Thyroid gland (tissue), 4 donors: ENCODE measurements around the gene HSP90AA1. TPM values are rescaled to one million over a fixed set of nuclear protein-coding genes. Genes with fewer than 3 reads are reported as not detected.

Source experiments
- DNase-seq, 2 donors: peaks; one replicate each; pipeline ENCODE4 v3.0.0-alpha.2; 2019
- H3K27ac ChIP-seq, 3 donors: fragments of 200-600 bp; sonication (generic); 1 replicate in 2 of 3; 2 replicates in 1 of 3; pipeline ENCODE4 v1.5.1; 2016 to 2019; ENCODE audit warnings: mild to moderate bottlenecking in 1 of 3, moderate library complexity in 1 of 3
- H3K27me3 ChIP-seq: fragments of 200-600 bp; sonication (generic); one replicate; pipeline ENCODE4 v1.5.1; 2019
- H3K36me3 ChIP-seq, 2 donors: fragments of 200-600 bp; sonication (generic); one replicate each; pipeline ENCODE4 v1.5.1; 2016 to 2019
- H3K4me1 ChIP-seq, 2 donors: fragments of 200-600 bp; sonication (generic); one replicate each; pipeline ENCODE4 v1.5.1; 2017 to 2019
- H3K4me3 ChIP-seq, 3 donors: fragments of 200-600 bp; sonication (generic); replicated peaks in 1 of 3; 1 replicate in 2 of 3; 2 replicates in 1 of 3; pipeline ENCODE4 v1.5.1; 2016; ENCODE audit warnings: mild to moderate bottlenecking in 1 of 3
- H3K9me3 ChIP-seq: fragments of 200-600 bp; sonication (generic); one replicate; pipeline ENCODE4 v1.5.1; 2017
- POLR2A ChIP-seq, 2 donors: fragments of 450-650 bp; IDR thresholded peaks; one replicate each; pipeline ENCODE4 v1.6.1; 2017; ENCODE audit warnings: antibody characterized with exemption in 2 of 2, mild to moderate bottlenecking in 2 of 2, moderate library complexity in 1 of 2
- WGBS, 2 donors: methylation state at CpG; one replicate each; pipeline ENCODE4 v1.1.5; 2017; 5-methylcytosine and 5-hydroxymethylcytosine counted together
- intact Hi-C: fragments of 100-400 bp; cut with DNase I; formaldehyde crosslinking; loops from one replicate; pipeline ENCODE4 v1.15.1; 2023
- total RNA-seq, 4 donors: library from RNA; depleted of rRNA; stranded (reverse); fragments of >200 nt; gene quantifications; one replicate each; pipeline ENCODE4 v1.2.3, GENCODE V29; 2016
- TF ChIP-seq, protein P1 (sequence below), 6 experiments: fragments of 200-600 bp in 3 of 6; fragments of 450-650 bp in 3 of 6; sonication (generic) in 3 of 6; IDR thresholded peaks; one replicate each; pipeline ENCODE4 v1.5.1; 2016 to 2019; ENCODE audit warnings: antibody characterized with exemption in 6 of 6, mild to moderate bottlenecking in 2 of 6, inconsistent platforms in 1 of 6, moderate library complexity in 1 of 6

The HSP90AA1 gene
- total RNA-seq, 4 donors from 2014 or later, result 217 to 405 (median 278) TPM

DNA sequence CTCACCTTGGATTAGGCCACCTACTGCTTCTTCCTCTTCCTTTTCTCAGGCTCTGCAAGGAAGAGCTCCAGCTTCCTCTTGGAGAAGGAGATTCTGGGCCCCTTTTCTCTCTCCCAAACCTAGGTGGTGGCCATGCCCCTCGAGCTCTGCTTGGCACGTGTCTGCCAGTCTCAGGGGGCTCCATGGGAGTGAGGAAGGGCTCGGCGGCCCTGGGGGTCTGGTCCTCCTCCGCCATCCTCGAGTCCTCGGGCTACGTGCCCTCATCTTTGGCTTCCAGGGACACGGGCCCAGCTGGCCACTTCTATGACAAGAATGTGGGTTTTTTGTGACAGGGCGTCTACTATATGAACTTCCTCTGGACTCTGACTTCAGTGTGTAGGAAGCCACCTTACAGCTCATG is 34.3 kb downstream of the HSP90AA1 start:
- H3K36me3 ChIP-seq, result peaks cover 44 to 51% of the 10 kb centered on the region in 2 donors
- TF ChIP-seq, protein P1, sequence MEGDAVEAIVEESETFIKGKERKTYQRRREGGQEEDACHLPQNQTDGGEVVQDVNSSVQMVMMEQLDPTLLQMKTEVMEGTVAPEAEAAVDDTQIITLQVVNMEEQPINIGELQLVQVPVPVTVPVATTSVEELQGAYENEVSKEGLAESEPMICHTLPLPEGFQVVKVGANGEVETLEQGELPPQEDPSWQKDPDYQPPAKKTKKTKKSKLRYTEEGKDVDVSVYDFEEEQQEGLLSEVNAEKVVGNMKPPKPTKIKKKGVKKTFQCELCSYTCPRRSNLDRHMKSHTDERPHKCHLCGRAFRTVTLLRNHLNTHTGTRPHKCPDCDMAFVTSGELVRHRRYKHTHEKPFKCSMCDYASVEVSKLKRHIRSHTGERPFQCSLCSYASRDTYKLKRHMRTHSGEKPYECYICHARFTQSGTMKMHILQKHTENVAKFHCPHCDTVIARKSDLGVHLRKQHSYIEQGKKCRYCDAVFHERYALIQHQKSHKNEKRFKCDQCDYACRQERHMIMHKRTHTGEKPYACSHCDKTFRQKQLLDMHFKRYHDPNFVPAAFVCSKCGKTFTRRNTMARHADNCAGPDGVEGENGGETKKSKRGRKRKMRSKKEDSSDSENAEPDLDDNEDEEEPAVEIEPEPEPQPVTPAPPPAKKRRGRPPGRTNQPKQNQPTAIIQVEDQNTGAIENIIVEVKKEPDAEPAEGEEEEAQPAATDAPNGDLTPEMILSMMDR (IDR thresholded peaks at IDR 0.05), result no peak
- no peak for TF ChIP-seq POLR2A (IDR thresholded peaks at IDR 0.05)
- WGBS, 2 donors, result 94 to 100% methylated on average over 10 of the region's 10 CpGs

DNA sequence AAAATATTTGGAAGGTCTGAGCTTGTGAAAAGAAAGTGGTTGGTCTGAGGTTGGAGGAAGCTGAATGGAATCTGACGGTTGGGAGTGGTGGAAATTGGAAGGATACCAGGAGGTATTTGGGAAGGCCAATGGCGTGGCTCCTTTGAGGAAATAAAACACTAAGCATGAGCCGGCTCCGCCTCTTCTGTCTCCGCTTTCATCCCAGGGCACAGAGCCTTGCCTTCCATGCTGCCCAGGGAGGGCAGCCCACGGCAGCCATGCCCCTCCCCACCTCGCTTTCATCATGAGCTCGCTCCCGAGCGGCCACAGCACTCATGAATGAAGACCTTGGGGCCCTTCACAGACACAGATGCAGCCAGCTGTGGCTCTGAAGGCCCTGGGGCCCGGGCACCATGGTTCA is 36.2 kb downstream of the HSP90AA1 start:
- no peak for TF ChIP-seq POLR2A (IDR thresholded peaks at IDR 0.05)
- TF ChIP-seq, protein P1 (IDR thresholded peaks at IDR 0.05), result no peak
- Histone ChIP-seq H3K4me3 (no peak overlapping the region), H3K27ac (no peak overlapping the region), H3K4me1 (peaks cover 6 to 12% of the 10 kb centered on the region in 2 donors), H3K9me3 (no peaks in the 10 kb centered on the region), H3K36me3 (peaks cover 45 to 51% of the 10 kb centered on the region in 2 donors), H3K27me3 (no peaks in the 10 kb centered on the region)
- intact Hi-C loops, result no loop called here
- 88 to 90% methylated on average over 11 of the region's 11 CpGs for WGBS, 2 donors
- no peak for DNase-seq

More for the DNA sequence above, 34.3 kb downstream of the HSP90AA1 start:
- intact Hi-C loops, result no loop called here
- H3K27ac ChIP-seq, result no peak overlapping the region
- H3K27me3 ChIP-seq, result no peaks in the 10 kb centered on the region
- H3K9me3 ChIP-seq, result no peaks in the 10 kb centered on the region
- no peaks in the 10 kb centered on the region for H3K4me1 ChIP-seq
- H3K4me3 ChIP-seq, result no peak overlapping the region
- DNase-seq, result no peak

DNA sequence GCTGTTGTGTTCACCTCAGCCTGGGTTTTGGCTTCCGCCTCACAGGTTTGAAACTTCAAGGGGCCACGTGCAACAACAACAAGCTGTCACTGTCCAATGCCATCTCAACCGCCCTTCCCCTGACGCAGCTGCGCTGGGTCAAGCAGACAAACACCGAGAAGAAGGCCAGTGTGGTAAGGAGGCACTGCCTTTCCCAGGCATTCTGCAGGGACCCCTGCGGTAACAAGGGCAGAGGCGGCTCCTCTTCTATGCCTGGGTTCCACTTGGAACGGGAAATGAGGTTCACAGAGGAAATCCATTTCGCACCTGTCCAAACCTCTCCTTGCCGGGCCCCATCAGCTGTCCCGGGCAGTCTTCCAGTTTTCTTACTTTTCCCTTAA is 36.8 kb downstream of the HSP90AA1 start:
- no peak overlapping the region for H3K27ac ChIP-seq
- no peaks in the 10 kb centered on the region for H3K27me3 ChIP-seq
- intact Hi-C loops, result no loop called here
- H3K4me3 ChIP-seq, result no peak overlapping the region
- no peak for DNase-seq
- H3K36me3 ChIP-seq, result peaks cover 47 to 55% of the 10 kb centered on the region in 2 donors
- H3K9me3 ChIP-seq, result no peaks in the 10 kb centered on the region
- H3K4me1 ChIP-seq, result peaks cover 6 to 12% of the 10 kb centered on the region in 2 donors
- TF ChIP-seq POLR2A (IDR thresholded peaks at IDR 0.05), result no peak
- WGBS, 2 donors, result 91 to 97% methylated on average over 9 to 12 of the region's 12 CpGs

DNA sequence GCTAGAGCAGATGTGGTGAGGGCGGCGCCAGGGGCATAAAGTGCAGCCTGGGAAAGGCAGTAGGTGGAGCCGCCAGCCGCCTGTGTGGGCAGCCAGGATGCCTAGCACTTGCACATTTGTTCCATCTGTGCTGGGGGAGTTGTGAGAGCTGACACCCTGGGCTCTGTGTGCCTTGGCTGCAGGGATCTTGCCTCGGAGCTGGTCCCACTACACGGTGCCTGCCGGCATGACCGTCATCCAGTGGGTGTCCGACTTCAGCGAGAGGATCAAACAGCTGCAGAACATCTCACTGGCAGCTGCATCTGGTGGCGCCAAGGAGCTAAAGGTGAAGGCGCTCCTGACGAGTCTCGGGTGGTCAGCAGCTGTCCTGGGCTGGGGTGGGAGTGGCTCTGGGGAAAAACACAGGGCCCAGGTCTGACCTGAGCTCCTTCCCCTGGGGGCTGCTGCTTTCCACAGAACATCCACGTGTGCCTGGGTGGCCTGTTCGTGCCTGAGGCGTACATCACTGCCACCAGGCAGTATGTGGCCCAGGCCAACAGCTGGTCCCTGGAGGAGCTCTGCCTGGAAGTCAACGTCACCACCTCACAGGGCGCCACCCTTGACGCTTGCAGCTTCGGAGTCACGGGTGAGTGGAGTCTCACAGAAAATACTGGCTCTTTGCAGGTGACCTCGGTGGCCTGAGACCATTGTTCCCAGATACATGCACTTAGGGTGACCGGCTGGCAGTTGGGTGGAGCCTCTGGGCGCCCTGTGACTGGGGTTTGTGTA is 37.4 kb downstream of the HSP90AA1 start:
- Histone ChIP-seq H3K27me3 (no peaks in the 10 kb centered on the region), H3K27ac (no peak overlapping the region), H3K9me3 (no peaks in the 10 kb centered on the region), H3K4me1 (peaks cover 6 to 12% of the 10 kb centered on the region in 2 donors), H3K36me3 (peaks cover 53 to 60% of the 10 kb centered on the region in 2 donors), H3K4me3 (no peak overlapping the region)
- WGBS, 2 donors, result 87 to 98% methylated on average over 13 to 17 of the region's 25 CpGs
- no peak for DNase-seq
- no peak for TF ChIP-seq POLR2A (IDR thresholded peaks at IDR 0.05)
- TF ChIP-seq, protein P1 (IDR thresholded peaks at IDR 0.05), result no peak
- intact Hi-C loops, result loop anchor here (10.0 kb wide), 2 partner anchors 45 to 265 kb away; partner anchors contain the start of gene ZNF839

DNA sequence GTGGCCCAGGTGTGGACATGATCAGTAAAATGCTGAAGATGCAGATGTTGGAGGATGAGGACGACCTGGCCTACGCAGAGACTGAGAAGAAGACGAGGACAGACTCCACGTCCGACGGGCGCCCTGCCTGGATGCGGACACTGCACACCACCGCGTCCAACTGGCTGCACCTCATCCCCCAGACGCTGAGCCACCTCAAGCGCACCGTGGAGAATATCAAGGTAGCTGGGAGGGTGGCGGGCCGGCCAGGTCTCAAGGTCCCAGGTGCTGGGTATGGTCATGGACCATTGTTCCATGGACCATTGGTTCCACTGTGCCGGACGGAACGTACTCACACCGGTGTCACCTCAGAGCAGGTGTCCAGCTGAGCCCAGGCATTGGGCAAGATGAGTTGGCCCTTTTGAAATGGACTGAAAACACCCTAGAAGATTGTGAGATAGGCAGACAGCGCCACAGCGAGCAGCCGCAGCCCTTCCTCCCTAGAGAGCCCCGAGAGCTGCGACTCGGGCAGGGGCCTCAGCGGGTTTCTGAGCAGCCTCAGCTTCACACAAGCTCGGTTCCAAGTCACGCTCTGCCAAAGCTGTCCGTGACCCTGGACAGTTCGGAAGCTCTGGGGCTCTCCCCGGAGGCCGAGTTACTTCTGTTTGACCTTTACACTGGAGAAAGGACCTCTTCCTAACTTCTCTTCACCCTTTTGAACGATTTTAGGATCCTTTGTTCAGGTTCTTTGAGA is 38.9 kb downstream of the HSP90AA1 start:
- Histone ChIP-seq H3K4me1 (peaks cover 6 to 12% of the 10 kb centered on the region in 2 donors), H3K36me3 (peaks cover 68 to 75% of the 10 kb centered on the region in 2 donors), H3K9me3 (no peaks in the 10 kb centered on the region), H3K27ac (no peak overlapping the region), H3K27me3 (no peaks in the 10 kb centered on the region), H3K4me3 (no peak overlapping the region)
- no peak for TF ChIP-seq POLR2A (IDR thresholded peaks at IDR 0.05)
- TF ChIP-seq, protein P1 (IDR thresholded peaks at IDR 0.05), result no peak
- intact Hi-C loops, result loop anchor here (10.0 kb wide), 2 partner anchors 47 to 267 kb away; partner anchors contain the start of gene ZNF839
- no peak for DNase-seq
- WGBS, 2 donors, result 94% methylated on average over 25 to 28 of the region's 33 CpGs
